ENCODE measurements around the gene CERCAM.

CERCAM gene

GRCh38 chr9:128448746-128449145 lies 28.1 kb downstream of the CERCAM start (continued):
- TF ChIP-seq OSR1 (CRISPR knock-in tag; IDR thresholded peaks at IDR 0.05) (no peak), ZC3H10 (CRISPR knock-in tag; IDR thresholded peaks at IDR 0.05) (no peak), ISL1 (CRISPR knock-in tag; IDR thresholded peaks at IDR 0.05) (no peak)

- TF ChIP-seq GLIS3 (CRISPR knock-in tag; IDR thresholded peaks at IDR 0.05) (no peak), CSDC2 (CRISPR knock-in tag; IDR thresholded peaks at IDR 0.05) (no peak), CREB5 (CRISPR knock-in tag; IDR thresholded peaks at IDR 0.05; ENCODE audit: low read depth) (no peak), BACH2 (CRISPR knock-in tag; IDR thresholded peaks at IDR 0.05; ENCODE audit: borderline replicate concordance) (no peak), RARB (CRISPR knock-in tag; IDR thresholded peaks at IDR 0.05) (no peak), ZFP30 (CRISPR knock-in tag; IDR thresholded peaks at IDR 0.05) (no peak), PPARA (CRISPR knock-in tag; IDR thresholded peaks at IDR 0.05; ENCODE audit: borderline replicate concordance) (no peak), CSRNP3 (CRISPR knock-in tag; IDR thresholded peaks at IDR 0.05) (no peak), PATZ1 (CRISPR knock-in tag; IDR thresholded peaks at IDR 0.05; ENCODE audit: borderline replicate concordance) (no peak), ARNTL (CRISPR knock-in tag; IDR thresholded peaks at IDR 0.05; ENCODE audit: borderline replicate concordance, low read depth) (no peak), TCF4 (CRISPR knock-in tag; IDR thresholded peaks at IDR 0.05; ENCODE audit: borderline replicate concordance) (no peak), POU6F1 (CRISPR knock-in tag; IDR thresholded peaks at IDR 0.05; ENCODE audit: borderline replicate concordance, low read depth) (no peak), ISL1 (CRISPR knock-in tag; IDR thresholded peaks at IDR 0.05) (no peak), SNAI2 (CRISPR knock-in tag; IDR thresholded peaks at IDR 0.05) (no peak), ESRRG (CRISPR knock-in tag; IDR thresholded peaks at IDR 0.05) (no peak), TSHZ2 (CRISPR knock-in tag; IDR thresholded peaks at IDR 0.05) (no peak), OSR1 (CRISPR knock-in tag; IDR thresholded peaks at IDR 0.05) (no peak), ZNF8 (CRISPR knock-in tag; IDR thresholded peaks at IDR 0.05) (no peak), ZNF565 (CRISPR knock-in tag; conservative IDR thresholded peaks at IDR 0.05; ENCODE audit: low read depth) (no peak)
- ATAC-seq = no peak
These were observed 34.3 kb downstream of the CERCAM start for GRCh38 chr9:128454991-128455390.

- ATAC-seq = peak; percentile 87
- TF ChIP-seq SNAI2 (CRISPR knock-in tag; IDR thresholded peaks at IDR 0.05) (no peak), ZNF565 (CRISPR knock-in tag; conservative IDR thresholded peaks at IDR 0.05; ENCODE audit: low read depth) (no peak), CSRNP3 (CRISPR knock-in tag; IDR thresholded peaks at IDR 0.05) (no peak), POU6F1 (CRISPR knock-in tag; IDR thresholded peaks at IDR 0.05; ENCODE audit: borderline replicate concordance, low read depth) (no peak), ZFP3 (CRISPR knock-in tag; IDR thresholded peaks at IDR 0.05) (no peak)
These were observed 35.4 kb downstream of the CERCAM start, which contains the start of gene ODF2 for GRCh38 chr9:128455849-128456612. TSS of gene ODF2 (plus strand) at chr9:128456006. CDS start at chr9:128456092, 86 bp downstream.
